Measurements from ENCODE around the gene CORO6.

Gene CORO6

GRCh38 chr17:29567554-29568330 lies 55.0 kb downstream of the CORO6 start:
- no peak for TF ChIP-seq ZNF274 (IDR thresholded peaks at IDR 0.05; ENCODE audit: low read depth, low read length)
- H3K4me3 ChIP-seq (ENCODE audit: low read length), result peak overlapping the region; percentile 58

GRCh38 chr17:29567304-29567553 lies 55.5 kb downstream of the CORO6 start:
- H3K4me3 ChIP-seq (ENCODE audit: low read length), result peak overlapping the region; percentile 58
- no peak for TF ChIP-seq ZNF274 (IDR thresholded peaks at IDR 0.05; ENCODE audit: low read depth, low read length)

DNA sequence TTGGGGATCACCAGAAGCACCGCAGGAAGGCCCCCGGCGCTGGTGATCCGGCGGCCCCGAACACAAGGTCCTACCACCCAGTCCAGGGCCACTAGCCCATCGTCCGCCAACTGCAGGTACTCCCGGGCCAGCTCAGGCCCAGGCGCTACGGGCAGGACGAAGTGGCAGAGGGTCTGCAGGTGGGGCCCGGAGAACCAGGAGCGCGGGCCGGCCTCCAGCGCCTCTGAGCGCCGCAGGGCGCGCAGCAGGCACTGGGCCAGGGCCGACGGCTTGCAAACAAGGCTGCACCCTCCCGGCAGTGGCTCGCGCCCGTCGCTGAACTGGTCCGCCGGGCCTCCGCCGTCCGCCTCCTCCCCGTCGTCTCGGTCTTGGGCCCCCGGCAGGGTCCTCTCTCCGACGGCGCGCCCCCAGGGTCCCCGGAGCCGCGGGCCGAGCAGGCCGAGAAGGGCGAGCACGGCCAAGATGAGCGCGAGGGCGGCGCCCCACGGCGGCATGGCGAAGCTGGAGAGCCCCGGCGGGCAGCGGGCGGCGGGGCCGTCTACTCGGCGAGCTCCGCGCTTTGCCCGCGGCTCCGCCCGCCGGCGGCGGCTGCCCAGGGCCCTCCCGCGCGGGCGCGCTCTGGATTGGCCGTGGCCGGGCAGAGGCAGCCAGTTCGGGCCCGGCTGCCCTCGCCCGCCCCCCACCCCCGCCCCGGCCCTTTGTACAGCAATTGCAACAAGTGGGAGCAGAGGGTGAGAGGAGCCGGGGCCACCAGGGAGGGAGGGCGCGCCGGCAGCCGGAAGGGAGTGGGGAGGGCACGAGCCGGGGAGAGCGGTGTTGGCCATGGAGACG lies 56.0 kb downstream of the CORO6 start, which contains the start of gene ABHD15:
Gene ABHD15 (minus strand): TSS at position 565 of the 831 bp plus-strand sequence. CDS start 71 bp downstream, at position 494.
- no peak for TF ChIP-seq ZNF274 (IDR thresholded peaks at IDR 0.05; ENCODE audit: low read depth, low read length)
- peak within 1 kb of the TSS; percentile 58 for H3K4me3 ChIP-seq (ENCODE audit: low read length)

DNA sequence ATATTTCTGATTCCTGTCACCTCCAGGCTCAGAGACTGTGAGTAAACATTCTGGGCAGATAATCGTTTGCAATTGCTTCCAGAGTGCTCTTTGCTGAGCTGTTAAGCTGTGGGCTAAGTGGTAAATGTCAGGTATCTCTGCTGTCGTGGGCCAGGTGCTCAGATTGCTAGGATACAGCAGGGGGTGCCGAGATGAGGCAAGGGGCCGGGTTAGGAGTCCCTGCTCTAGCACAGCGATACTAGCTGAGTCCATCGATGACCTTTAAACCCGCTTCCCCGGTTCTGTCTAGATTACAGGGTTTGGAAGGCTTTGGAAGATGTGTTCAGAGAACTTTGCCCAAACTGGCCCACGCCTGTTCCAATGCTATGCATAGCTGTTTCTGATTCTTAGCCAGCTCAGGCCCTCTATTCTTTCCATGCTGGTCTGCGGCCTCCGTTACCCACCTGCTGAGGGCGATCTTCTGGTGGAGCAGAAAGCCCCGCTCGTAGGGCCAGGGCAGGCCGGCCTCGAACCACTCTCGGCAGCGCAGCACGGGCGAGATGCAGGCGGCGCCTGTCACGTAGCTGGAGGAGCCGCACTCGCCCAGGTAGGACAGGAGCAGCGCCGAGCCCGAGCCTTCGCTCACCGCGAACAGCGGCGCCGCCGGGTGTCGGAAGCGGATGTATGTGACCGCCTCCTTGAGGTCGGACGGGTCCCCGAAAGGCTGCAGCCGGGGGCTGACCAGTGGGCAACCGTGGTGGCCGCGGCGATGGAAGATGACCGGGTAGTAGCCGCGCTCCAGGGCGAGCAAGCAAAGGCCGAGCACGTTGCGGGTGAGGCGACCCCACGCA lies 56.9 kb downstream of the CORO6 start:
- TF ChIP-seq ZNF274 (IDR thresholded peaks at IDR 0.05; ENCODE audit: low read depth, low read length), result no peak
- peak overlapping the region; percentile 58; the same call in 1 of the 2 replicates for H3K4me3 ChIP-seq (ENCODE audit: low read length)

All from GM08714 (cell line).